LoVo (cell line): ENCODE measurements around the gene SERPINE2.

Experiments
- DNase-seq: peaks from one replicate; pipeline ENCODE4 v3.0.0-alpha.2; 2016; ENCODE audit warnings: low spot score

The SERPINE2 gene

GRCh38 chr2:224039080-224039769 is at the start of gene SERPINE2:
TSS of gene SERPINE2 (minus strand) at chr2:224039286. CDS start at chr2:224001900, 37,386 bp downstream.
- DNase-seq = peak; percentile 82

DNA sequence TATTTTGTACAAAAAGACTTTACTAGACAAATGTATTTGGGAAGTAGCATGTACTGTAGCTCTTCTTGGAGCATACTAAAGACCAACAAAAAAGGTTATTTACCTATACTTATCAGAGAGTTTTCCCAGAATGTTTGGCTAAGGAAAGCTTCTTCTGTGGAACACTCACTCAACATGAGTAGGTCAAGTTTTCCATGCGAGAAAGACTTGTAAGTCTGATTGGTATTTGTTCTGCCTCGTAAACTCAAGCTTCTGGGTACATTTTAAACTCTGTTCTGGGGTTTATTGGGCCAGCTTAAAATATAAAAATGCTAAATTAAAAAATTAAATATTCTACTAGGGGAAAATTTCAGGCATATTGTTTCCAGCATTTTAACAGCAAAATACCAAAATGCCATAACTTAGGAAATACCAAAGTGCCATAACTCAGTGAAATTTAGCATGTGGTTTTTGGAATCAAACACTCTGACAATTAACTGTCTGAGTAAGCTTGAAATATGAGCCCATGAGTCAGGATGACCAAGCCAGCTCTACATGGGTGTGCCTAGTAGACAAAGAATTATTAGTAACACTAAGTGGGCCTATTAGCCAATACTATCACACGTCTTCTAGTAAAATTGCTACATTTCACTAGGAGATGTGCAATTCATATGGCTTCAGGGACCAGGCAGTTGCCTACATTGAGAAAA is 47.3 kb upstream of the SERPINE2 start:
- peak; percentile 87 for DNase-seq

DNA sequence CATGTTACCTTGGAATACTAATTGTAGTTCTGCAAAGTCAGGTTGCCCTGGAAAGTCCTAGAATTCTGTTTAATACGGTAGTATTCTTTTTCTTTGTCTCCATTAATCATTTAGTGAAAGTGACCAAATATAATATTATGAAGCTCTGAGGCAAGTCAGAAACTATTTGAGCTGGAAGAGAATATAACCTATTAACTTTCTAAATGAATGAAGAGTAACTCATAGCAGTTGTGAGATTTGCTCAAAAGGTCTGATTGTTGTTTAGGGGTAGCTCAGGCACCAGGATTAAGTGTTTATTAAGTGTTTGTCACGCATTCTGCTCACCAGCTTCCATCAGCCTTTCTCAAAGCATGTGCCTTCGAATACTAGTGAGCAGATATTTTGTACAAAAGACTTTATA is 46.7 kb upstream of the SERPINE2 start:
- DNase-seq = no peak

DNA sequence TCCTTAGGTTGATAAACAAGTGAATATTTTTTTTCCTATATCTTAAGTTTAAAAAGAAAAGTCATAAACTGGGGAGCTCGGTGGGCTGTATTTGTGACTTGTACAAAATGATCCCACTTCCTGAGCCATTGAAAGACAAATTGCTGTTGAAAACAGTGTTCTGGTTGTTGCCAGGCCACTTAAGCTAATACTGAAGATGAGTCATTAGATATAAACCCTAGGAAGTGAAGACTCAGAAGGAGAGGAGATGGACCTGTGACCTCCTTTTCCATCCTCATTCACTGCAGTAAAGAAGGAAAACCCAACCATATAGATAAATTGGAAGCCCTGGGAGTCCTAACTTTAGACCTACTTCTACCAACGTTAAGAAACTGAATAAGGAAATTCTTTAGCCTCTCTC is 46.2 kb upstream of the SERPINE2 start:
- peak; percentile 86 for DNase-seq

- no peak for DNase-seq
Measured at GRCh38 chr2:224084266-224084892, 45.3 kb upstream of the SERPINE2 start.

DNA sequence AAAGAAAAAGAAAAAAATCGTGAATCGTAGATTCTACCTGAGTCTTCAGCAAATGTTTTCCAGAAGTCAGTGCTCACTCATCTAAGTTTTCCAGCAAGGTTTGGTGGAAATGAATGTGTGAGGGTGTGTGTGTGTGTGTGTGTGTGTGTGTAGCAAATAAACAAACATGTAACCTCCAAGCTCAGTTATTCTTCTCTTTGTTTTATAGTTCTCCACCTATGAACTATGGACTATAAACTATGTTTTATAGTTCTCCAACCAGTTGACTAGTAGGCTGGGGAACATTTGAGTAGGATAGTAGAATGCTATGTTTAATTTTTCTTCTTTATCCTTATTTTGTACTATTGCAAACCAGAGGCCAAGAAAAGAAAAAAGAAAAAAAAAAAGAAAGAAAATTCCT is 44.6 kb upstream of the SERPINE2 start:
- DNase-seq = peak; percentile 43

- no peak for DNase-seq
Measured at GRCh38 chr2:224078656-224079055, 39.6 kb upstream of the SERPINE2 start.

- no peak for DNase-seq
Measured at GRCh38 chr2:224077773-224078507, 38.9 kb upstream of the SERPINE2 start.

- DNase-seq = no peak
Measured at GRCh38 chr2:224075588-224075987, 36.5 kb upstream of the SERPINE2 start.

DNA sequence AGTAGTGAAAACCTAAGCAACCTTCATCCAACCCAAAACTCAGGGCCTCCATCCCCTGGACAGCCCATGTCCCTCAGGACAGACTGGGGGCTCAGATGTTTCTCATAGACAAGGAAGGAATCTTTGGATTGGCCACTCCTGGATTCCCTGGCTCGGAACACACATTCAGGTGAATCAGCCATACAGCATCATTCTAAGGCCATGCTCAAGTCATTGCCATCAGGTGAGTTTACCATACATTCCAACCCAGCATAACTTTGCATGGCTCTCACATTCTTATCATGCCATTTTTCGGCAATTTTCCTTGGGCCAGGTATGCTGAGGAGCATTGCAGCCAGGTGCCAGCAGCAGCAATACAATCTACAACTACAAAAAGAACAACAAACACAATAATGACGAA is 34.6 kb upstream of the SERPINE2 start:
- no peak for DNase-seq

- DNase-seq = no peak
Measured at GRCh38 chr2:224072541-224073188, 33.6 kb upstream of the SERPINE2 start.

DNA sequence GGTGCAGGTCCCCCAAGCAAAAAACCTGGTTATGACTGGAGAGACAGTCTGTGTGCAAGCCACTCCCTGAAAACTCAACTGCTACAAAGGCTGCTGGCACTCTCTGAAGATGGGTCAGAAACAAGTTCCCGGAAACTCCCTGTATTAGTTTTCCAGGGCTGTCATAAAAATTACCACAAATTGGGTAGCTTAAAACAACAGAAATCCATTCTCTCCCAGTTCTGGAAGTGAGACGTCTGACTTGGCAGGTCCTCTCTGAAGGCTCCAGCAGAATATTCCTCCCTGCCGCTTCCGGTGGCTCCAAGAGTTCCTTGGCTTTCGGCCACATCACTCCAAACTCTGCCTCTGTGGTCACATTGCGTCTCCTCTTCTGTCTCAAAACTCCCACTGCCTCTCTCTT is 30.1 kb upstream of the SERPINE2 start:
- no peak for DNase-seq

DNA sequence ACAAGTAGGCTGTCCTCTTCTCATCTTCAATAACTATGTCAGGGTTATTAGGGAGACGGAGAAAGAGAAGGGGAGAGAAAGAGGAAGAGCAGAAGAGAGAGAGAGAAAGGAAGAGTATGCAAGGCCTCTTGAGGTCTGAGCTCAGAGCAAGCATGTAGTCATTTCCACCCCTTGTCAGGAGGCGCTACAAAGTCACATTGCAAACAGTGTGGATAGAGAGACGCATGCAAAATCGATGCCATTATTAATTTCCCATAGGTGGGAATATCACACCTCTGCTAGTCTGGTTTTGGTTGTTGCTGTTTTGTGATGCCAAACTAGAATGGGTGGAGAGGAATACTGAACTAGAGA is 24.2 kb upstream of the SERPINE2 start:
- no peak for DNase-seq

DNA sequence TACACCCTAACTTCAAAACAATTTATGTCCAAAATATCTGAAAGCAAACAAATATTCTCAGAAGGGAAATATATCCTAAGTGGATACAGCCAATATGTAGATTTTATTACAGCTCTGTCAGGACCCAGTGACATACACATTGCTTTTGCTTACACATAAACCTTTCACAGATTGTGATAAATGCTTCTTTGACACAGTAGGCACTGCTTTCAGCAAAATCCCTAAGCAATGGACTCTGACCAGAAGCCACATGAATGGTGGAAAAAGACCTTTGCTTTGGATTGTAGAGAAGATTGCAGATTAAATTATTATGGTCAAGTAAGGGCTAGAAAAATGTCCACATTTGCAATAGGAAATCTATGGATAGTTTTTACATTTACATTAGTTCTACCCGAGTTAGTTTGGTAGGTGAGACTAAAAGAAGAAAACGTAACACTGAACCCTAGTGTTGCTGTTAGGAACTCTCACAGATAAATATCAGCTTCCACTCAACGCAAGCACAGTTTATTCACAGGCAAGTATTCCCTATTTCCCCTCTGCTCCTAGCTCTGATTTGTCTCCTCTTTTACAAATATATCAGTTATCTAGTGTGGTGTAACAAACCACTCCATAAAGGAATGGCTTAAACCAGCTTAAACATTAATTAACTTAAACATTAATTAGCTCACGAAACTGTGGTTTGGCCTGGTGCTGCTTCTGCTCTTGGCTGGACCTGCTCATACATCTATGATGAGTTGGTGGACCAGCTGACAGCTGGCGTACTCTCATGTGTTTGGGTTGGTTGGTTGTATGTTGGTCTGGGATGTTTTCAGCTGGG is 23.6 kb upstream of the SERPINE2 start:
- no peak for DNase-seq

GRCh38 chr2:224060783-224061482 is 21.8 kb upstream of the SERPINE2 start:
- DNase-seq = no peak

- no peak for DNase-seq
Measured at GRCh38 chr2:224059178-224059577, 20.1 kb upstream of the SERPINE2 start.

GRCh38 chr2:224058048-224058775 is 19.1 kb upstream of the SERPINE2 start:
- no peak for DNase-seq

DNA sequence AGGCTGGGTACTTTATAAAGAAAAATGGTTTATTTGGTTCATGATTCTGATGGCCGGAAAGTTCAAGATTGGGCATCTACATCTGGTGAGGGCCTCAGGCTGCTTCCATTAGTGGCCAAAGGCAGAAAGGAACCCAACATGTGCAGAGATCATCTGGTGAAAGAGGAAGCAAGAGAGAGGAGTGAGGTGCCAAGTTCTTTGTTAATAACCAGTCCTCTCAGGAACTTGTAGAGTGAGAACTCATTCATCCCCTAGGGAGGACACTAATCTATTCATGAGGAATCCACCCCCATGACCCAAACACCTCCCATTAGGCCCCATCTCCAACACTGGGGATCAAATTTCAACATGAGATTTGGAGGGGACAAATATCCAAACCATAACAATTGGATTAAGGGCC is 17.8 kb upstream of the SERPINE2 start:
- DNase-seq = no peak

DNA sequence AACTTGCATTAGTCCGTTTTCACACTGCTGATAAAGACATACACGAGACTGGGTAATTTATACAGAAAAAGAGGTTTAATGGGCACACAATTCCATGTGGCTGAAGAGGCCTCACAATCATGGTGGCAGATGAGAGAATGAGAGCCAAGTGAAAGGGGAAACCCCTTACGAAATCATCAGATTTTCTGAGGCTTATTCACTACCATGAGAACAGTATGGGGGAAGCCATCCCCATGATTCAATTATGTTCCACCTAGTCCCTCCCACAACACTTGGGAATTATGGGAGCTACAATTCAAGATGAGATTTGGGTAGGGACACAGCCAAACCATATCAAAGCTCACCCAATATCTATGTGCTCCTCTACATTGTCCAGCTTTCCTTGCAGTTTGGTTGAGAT is 16.0 kb upstream of the SERPINE2 start:
- DNase-seq = no peak

DNA sequence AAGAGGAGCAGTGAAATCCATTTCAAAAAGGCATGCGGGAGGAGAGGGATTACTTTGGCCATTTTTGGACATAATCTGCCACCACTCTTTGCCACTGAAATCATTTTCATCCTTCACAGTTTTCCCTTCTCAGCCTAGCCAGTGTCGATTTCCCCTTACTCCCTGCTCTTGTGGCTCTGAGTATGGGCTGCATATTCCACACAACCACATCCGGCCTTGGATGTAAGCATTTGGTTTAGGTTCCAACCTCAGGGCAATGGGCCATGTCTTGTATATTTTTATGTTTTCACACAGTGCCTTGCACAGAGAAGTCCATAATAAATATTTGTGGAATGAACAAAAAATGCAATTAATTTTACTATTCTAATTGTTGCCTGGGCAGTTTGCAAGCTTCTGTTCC is 7.7 kb upstream of the SERPINE2 start:
- DNase-seq = no peak
